GM23338 (cell line): ENCODE results near the gene TMBIM1. TPM values are rescaled to one million over a fixed set of nuclear protein-coding genes. Genes with fewer than 3 reads are reported as not detected.

Experiments
- ATAC-seq: fragments of 200-7000 bp; cut with Tn5 transposase; 3 replicates; pipeline ENCODE4 v1.9.1; 2020
- DNase-seq: peaks from one replicate; pipeline ENCODE4 v3.0.0-alpha.2; 2015; ENCODE audit warnings: low spot score
- H2AFZ ChIP-seq: fragments of 200-600 bp; sonication (generic); 2 replicates; pipeline ENCODE4 v1.8.0; 2016; ENCODE audit warnings: antibody characterized with exemption, mild to moderate bottlenecking, moderate library complexity
- H3F3A ChIP-seq: fragments of 200-600 bp; sonication (generic); replicated peaks from 2 replicates; pipeline ENCODE4 v1.8.0; 2017; ENCODE audit warnings: antibody characterized with exemption, mixed run types, low read depth
- H3K27ac ChIP-seq: fragments of 200-600 bp; sonication (generic); 2 replicates; pipeline ENCODE4 v1.6.1; 2016; ENCODE audit warnings: low read depth
- H3K27me3 ChIP-seq: fragments of 200-600 bp; sonication (generic); 2 replicates; pipeline ENCODE4 v1.8.0; 2016; ENCODE audit warnings: mild to moderate bottlenecking, mixed run types, moderate library complexity; ENCODE audit not compliant: insufficient read depth
- H3K36me3 ChIP-seq: fragments of 200-600 bp; sonication (generic); 2 replicates; pipeline ENCODE4 v1.8.0; 2016; ENCODE audit warnings: mild to moderate bottlenecking; ENCODE audit not compliant: insufficient read depth
- H3K4me1 ChIP-seq: fragments of 200-600 bp; sonication (generic); 2 replicates; pipeline ENCODE4 v1.8.0; 2016; ENCODE audit warnings: mild to moderate bottlenecking, moderate library complexity; ENCODE audit not compliant: insufficient read depth
- H3K4me2 ChIP-seq: fragments of 200-600 bp; sonication (generic); 2 replicates; pipeline ENCODE4 v1.7.1; 2017; ENCODE audit warnings: mixed run types
- H3K4me3 ChIP-seq: fragments of 200-600 bp; sonication (generic); 2 replicates; pipeline ENCODE4 v1.6.1; 2016; ENCODE audit warnings: mixed run types
- H3K79me2 ChIP-seq: fragments of 200-600 bp; sonication (generic); replicated peaks from 2 replicates; pipeline ENCODE4 v1.8.0; 2017; ENCODE audit warnings: mild to moderate bottlenecking; ENCODE audit not compliant: insufficient read depth
- H3K9me2 ChIP-seq: fragments of 200-600 bp; sonication (generic); 2 replicates; pipeline ENCODE4 v1.8.0; 2017; ENCODE audit not compliant: insufficient read depth
- H4K20me1 ChIP-seq: fragments of 200-600 bp; sonication (generic); replicated peaks from 2 replicates; pipeline ENCODE4 v1.8.0; 2017; ENCODE audit warnings: mild to moderate bottlenecking; ENCODE audit not compliant: insufficient read depth
- H3K27ac Mint-ChIP-seq: 2 replicates; pipeline ENCODE4 v1.8.0; 2020; ENCODE audit warnings: inconsistent platforms, mild to moderate bottlenecking, moderate library complexity, mixed read lengths
- H3K27me3 Mint-ChIP-seq: 3 replicates; pipeline ENCODE4 v1.8.0; 2022; ENCODE audit warnings: low read depth, mild to moderate bottlenecking, moderate library complexity, mixed read lengths, inconsistent platforms; ENCODE audit not compliant: insufficient read depth, poor library complexity
- H3K36me3 Mint-ChIP-seq: 3 replicates; pipeline ENCODE4 v1.8.0; 2021; ENCODE audit warnings: low read depth, mild to moderate bottlenecking, inconsistent platforms, moderate library complexity, mixed read lengths
- H3K4me1 Mint-ChIP-seq: 3 replicates; pipeline ENCODE4 v1.8.0; 2020; ENCODE audit warnings: mild to moderate bottlenecking, inconsistent platforms, mixed read lengths
- H3K4me3 Mint-ChIP-seq: 3 replicates; pipeline ENCODE4 v1.8.0; 2021; ENCODE audit warnings: moderate library complexity, mild to moderate bottlenecking, inconsistent platforms, mixed read lengths
- H3K9me3 Mint-ChIP-seq: 3 replicates; pipeline ENCODE4 v1.8.0; 2020; ENCODE audit warnings: moderate library complexity, mild to moderate bottlenecking, inconsistent platforms, mixed read lengths
- CREB1 ChIP-seq: fragments of 250-450 bp; sonication (Bioruptor Pico); IDR thresholded peaks from 2 replicates; pipeline ENCODE4 v1.5.0; 2020; ENCODE audit warnings: low read depth, mild to moderate bottlenecking, moderate library complexity
- EZH2 ChIP-seq: fragments of 200-600 bp; sonication (generic); IDR thresholded peaks from one replicate; pipeline ENCODE4 v1.8.0; 2017; ENCODE audit warnings: antibody characterized with exemption, mild to moderate bottlenecking, low read depth; ENCODE audit not compliant: unreplicated experiment
- EZH2phosphoT487 ChIP-seq: fragments of 200-600 bp; sonication (generic); IDR thresholded peaks from one replicate; pipeline ENCODE4 v1.8.1; 2018; ENCODE audit warnings: antibody characterized with exemption; ENCODE audit not compliant: unreplicated experiment
- JUNB ChIP-seq: IDR thresholded peaks from one replicate; pipeline ENCODE4 v1.6.1; 2016; ENCODE audit warnings: antibody characterized with exemption; ENCODE audit not compliant: unreplicated experiment
- ZNF114 ChIP-seq: fragments of 250-450 bp; sonication (Bioruptor Pico); IDR thresholded peaks from 2 replicates; pipeline ENCODE4 v1.5.0; 2020; ENCODE audit warnings: mild to moderate bottlenecking, moderate library complexity
- ZNF331 ChIP-seq: fragments of 250-450 bp; sonication (Bioruptor Pico); IDR thresholded peaks from 2 replicates; pipeline ENCODE4 v1.5.0; 2020; ENCODE audit warnings: low read depth, mild to moderate bottlenecking, moderate library complexity
- polyA plus RNA-seq: library from polyadenylated mRNA; unstranded; fragments of >200 nt; fragmentation: Nextera tagmentation; extraction: Ambion mirVana; gene quantifications from 2 replicates; pipeline ENCODE4 v1.2.1, GENCODE V29; 2016
- total RNA-seq: library from RNA; depleted of rRNA; stranded (reverse); fragments of >200 nt; shearing (Covaris generic); gene quantifications from 2 replicates; pipeline ENCODE4 v1.2.3, GENCODE V29; 2014
- TF ChIP-seq, protein P1 (sequence below): IDR thresholded peaks from 2 replicates; pipeline ENCODE4 v1.6.1; 2016; ENCODE audit warnings: antibody characterized with exemption

The TMBIM1 gene
- total and polyA plus RNA-seq, 2 experiments from 2014 or later, result 12.0 to 20.8 TPM

GRCh38 chr2:218293715-218294429 is 1.6 kb upstream of the TMBIM1 start:
- DNase-seq (no peak), ATAC-seq (no peak)
- Histone ChIP-seq H2AFZ (no peak overlapping the region), H3K27me3 (peaks cover 5% of the 10 kb centered on the region; the same call in 1 of the 2 replicates), H3K4me3 (no peak overlapping the region), H3K79me2 (no peaks in the 10 kb centered on the region), H3K4me2 (no peak overlapping the region), H3K4me1 (peaks cover 22% of the 10 kb centered on the region), H4K20me1 (no peaks in the 10 kb centered on the region), H3F3A (no peaks in the 10 kb centered on the region), H3K27ac (no peak overlapping the region), H3K36me3 (no peaks in the 10 kb centered on the region), H3K9me2 (no peaks in the 10 kb centered on the region)
- no peak for TF ChIP-seq EZH2phosphoT487
- no peak for TF ChIP-seq EZH2
- no peak for TF ChIP-seq CREB1 (CRISPR knock-in tag)
- Mint-ChIP-seq H3K27me3 (peaks cover 15% of the 10 kb centered on the region), H3K4me3 (no peak overlapping the region), H3K9me3 (no peaks in the 10 kb centered on the region), H3K36me3 (no peaks in the 10 kb centered on the region), H3K27ac (no peak overlapping the region), H3K4me1 (peaks cover 41% of the 10 kb centered on the region)

DNA sequence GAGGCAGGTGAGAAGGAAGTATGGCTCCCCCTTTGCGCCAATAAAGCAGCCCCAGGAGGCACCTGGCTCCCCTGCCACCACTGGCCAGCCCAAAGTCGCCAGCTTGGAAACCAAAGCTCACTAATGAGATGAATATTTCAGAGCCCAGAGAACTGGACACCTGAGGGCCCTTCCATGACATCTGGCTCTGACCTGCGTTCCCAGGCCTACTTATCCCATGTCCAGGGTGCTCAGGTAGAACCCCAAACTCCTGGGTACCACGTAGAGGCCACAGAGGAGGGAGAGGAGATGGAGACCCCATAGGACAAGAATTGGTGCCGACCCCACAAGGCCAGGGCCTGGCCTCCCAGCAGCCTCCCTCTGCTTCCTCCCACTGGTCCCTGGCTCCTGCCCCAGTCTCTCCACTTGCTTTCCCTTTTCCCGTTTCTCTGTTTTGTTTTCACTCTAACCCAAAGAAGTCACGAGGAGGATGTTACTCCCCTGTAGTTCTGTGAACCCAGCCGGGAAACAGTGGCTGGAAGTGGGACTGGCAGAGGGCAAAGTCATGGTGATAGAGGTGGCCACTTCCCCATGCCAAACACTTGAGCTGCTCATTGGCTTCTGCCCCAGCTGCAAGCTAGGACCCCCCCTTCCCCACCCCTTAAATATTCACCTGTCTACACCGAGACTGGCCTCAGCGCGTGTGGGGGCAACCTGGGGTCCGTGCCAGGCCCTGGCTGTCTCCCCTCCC is 820 bp downstream of the TMBIM1 start:
- no peaks in the 10 kb centered on the region for H3K36me3 Mint-ChIP-seq
- peaks cover 50% of the 10 kb centered on the region for H3K4me1 Mint-ChIP-seq
- no peaks in the 10 kb centered on the region for H3K36me3 ChIP-seq
- no peaks in the 10 kb centered on the region for H3K79me2 ChIP-seq
- DNase-seq (no peak), ATAC-seq (no peak)
- peak overlapping the region; percentile 74 for H3K4me2 ChIP-seq
- peaks cover 15% of the 10 kb centered on the region for H3K27me3 Mint-ChIP-seq
- H3K9me2 ChIP-seq, result no peaks in the 10 kb centered on the region
- no peaks in the 10 kb centered on the region for H4K20me1 ChIP-seq
- H3K9me3 Mint-ChIP-seq, result no peaks in the 10 kb centered on the region
- no peak overlapping the region for H3K27ac ChIP-seq
- H3K4me1 ChIP-seq, result peaks cover 27% of the 10 kb centered on the region
- H3F3A ChIP-seq, result no peaks in the 10 kb centered on the region
- peaks cover 5% of the 10 kb centered on the region; the same call in 1 of the 2 replicates for H3K27me3 ChIP-seq
- H3K27ac Mint-ChIP-seq, result no peak overlapping the region
- peak overlapping the region; percentile 70 for H3K4me3 Mint-ChIP-seq
- peak overlapping the region; percentile 83 for H3K4me3 ChIP-seq
- H2AFZ ChIP-seq, result peak overlapping the region; percentile 88; the same call in 1 of the 2 replicates
- TF ChIP-seq ZNF331 (CRISPR knock-in tag) (no peak), ZNF114 (CRISPR knock-in tag) (no peak), JUNB (no peak)
- TF ChIP-seq, protein P1, sequence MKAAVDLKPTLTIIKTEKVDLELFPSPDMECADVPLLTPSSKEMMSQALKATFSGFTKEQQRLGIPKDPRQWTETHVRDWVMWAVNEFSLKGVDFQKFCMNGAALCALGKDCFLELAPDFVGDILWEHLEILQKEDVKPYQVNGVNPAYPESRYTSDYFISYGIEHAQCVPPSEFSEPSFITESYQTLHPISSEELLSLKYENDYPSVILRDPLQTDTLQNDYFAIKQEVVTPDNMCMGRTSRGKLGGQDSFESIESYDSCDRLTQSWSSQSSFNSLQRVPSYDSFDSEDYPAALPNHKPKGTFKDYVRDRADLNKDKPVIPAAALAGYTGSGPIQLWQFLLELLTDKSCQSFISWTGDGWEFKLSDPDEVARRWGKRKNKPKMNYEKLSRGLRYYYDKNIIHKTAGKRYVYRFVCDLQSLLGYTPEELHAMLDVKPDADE, result no peak
